Sigmoid colon (tissue), 4 donors: ENCODE data around the gene ALDH3B1.

Experiments used
- CTCF ChIP-seq, 4 experiments: fragments of 450-650 bp in 3 of 4; fragments of 200-600 bp in 1 of 4; IDR thresholded peaks; one replicate each; pipeline ENCODE4 v1.5.1; 2016 to 2019; ENCODE audit warnings: antibody characterized with exemption in 4 of 4, mild to moderate bottlenecking in 3 of 4, moderate library complexity in 2 of 4
- EP300 ChIP-seq, 4 donors: sonication (generic); formaldehyde crosslinking; IDR thresholded peaks; one replicate each; pipeline ENCODE4 v1.6.1; 2017; ENCODE audit warnings: antibody characterized with exemption in 4 of 4
- POLR2A ChIP-seq, 2 donors: fragments of 450-650 bp; IDR thresholded peaks; one replicate each; pipeline ENCODE4 v1.6.1; 2016; ENCODE audit warnings: antibody characterized with exemption in 2 of 2, mild to moderate bottlenecking in 2 of 2, moderate library complexity in 2 of 2

GRCh38 chr11:68042219-68043028 is 32.3 kb downstream of the ALDH3B1 start:
- TF ChIP-seq CTCF (IDR thresholded peaks at IDR 0.05) = no peak
- no peak for TF ChIP-seq POLR2A (IDR thresholded peaks at IDR 0.05)
- no peak for TF ChIP-seq EP300 (IDR thresholded peaks at IDR 0.05)
